ENCODE data around the gene ILKAP.

The ILKAP gene

DNA sequence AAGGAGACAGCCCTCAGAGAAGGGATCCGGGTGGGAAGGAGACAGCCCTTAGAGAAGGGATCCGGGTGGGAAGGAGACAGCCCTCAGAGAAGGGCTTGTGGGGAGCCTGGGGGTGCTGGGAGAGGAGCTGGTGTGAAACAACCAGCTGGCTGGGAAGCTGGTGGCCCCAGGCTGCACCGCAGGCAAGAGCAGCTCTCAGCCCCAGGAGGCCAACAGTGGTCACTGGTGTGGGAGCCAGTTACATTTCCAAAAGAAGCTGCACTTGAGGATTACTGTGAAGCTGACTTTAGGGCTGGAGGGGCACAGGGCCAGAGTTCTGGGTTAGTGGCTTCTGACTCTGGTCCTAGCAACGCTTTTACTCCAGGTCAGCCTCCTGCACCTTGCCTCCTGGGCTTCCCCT is 33.1 kb upstream of the ILKAP start:
- no peak for DNase-seq

- DNase-seq: no peak
These were observed 32.4 kb upstream of the ILKAP start for GRCh38 chr2:238235856-238236255.

DNA sequence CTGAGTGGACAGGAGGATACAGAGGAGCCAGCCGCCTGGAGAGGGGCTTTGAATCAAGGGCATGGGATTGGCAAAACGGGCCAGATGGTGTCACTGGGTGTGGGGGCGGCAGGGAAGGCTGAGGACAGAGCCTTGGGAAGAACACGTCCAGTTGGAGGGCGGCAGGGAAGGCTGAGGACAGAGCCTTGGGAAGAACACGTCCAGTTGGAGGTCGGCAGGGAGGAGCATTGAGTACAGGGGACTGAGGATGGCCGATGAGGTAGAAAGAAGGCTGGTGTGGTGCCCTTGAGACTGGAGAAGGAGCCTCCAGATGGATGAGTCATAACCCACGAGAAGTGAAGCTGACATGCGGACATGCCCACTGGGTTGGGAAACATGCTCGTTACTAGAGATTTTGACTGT is 31.8 kb upstream of the ILKAP start:
- no peak for DNase-seq

DNA sequence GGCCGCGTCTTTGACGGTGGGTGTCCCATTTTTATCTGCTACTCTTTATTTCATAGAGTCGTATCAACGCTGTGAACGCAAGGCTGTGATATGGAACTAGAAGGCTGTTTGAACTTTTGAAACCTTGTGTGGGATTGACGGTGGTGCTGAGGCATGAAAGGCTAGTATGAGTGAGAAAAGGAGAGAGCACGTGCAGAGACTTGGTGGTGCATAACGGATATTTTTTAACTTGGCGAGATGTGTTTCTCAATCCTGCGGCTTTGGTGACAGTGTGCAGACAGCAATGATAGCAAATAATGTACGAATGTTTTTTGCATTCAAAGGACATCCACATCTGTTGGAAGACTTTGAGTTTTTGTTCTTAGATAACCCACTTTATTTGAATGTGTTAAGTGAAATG is 30.1 kb upstream of the ILKAP start:
- DNase-seq: no peak

- DNase-seq: no peak
These were observed 28.3 kb upstream of the ILKAP start for GRCh38 chr2:238231809-238232208.

DNA sequence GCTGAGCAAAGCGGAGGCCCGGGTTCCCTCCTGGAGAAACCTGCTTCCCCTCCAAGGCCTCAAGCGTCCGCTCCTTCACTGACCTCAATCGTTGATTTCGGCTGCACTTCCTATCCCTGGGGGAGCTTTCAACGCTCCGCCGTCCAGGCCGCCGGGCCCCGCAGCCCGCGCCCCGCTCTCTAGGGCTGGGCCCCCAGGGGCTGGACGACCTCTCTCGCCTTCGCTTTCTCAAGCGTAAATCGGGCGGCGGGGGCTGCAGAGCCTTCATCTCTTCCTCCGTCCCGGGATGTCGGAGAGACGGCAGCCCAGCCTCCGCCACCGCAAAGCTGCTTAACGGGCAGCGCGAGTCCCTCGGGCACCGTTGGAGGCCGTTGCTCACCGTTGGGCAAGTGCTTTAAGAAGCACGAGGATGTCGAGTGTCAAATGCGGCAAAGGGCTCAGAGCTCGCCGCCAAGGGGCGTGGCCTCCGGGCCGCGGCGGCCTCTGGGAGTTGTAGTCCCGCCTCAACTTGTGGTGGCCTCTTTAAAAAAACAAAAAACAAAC is 27.8 kb upstream of the ILKAP start:
- DNase-seq: peak; percentile 51

DNA sequence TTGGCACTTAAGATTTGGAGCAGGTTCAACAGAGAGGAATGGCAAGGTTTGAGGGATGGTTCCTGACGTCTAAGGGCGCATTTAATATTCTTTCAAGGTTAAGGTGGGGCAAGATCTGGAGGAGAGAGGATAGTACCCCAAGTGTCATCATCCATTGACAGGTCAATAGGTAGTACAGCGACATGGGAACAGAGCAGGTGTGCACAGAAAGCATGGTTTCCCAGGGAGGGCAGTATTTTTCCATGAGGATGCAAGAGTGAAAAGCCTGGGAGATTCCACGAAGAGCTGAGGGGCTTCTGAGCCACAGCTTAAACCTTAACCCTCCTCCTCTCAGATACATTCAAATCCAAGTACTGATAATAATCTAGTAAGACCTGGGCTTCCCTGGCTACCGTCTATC is 27.2 kb upstream of the ILKAP start:
- DNase-seq: no peak

DNA sequence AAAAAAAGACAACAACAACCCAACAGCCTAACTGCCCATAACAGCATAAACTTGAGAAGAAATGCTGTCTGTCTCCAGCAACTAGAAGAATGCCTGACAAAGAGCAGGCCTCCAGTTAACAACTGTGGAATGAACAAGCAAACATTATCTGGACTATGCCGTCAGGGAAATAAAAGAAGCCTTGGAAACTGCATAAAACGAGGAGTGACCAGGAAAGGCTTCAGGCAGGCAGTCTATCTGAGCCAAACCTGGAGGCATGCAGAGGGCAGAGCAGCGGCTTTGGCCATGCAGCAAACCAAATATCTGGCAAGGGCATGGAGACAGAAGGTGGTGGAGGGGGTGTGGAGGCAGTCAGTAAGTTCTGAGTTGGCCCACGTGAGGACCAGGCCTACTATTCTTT is 25.2 kb upstream of the ILKAP start:
- no peak for DNase-seq

DNA sequence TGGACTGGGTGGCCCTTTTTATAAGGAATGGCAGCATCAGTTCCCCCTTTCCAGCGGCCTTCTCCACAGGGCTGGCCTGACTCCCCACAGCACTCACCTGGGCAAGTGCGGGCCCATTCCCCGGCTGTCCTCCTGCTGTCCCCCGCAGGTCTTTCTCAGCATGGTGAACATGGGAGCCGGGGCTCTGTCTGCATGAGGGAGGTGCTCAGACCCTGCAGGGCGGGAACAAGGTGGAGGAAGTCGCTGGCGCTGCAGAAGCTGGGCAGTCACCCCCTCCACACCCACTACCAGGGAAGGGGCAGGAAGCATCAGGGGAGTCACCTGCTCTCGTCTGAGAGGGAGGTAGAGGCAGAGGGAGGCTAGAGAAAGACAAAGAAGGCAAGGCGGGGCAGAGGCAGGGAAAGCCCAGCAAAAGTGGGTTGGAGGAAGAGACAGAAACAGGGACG is 24.1 kb upstream of the ILKAP start:
- no peak for DNase-seq

DNA sequence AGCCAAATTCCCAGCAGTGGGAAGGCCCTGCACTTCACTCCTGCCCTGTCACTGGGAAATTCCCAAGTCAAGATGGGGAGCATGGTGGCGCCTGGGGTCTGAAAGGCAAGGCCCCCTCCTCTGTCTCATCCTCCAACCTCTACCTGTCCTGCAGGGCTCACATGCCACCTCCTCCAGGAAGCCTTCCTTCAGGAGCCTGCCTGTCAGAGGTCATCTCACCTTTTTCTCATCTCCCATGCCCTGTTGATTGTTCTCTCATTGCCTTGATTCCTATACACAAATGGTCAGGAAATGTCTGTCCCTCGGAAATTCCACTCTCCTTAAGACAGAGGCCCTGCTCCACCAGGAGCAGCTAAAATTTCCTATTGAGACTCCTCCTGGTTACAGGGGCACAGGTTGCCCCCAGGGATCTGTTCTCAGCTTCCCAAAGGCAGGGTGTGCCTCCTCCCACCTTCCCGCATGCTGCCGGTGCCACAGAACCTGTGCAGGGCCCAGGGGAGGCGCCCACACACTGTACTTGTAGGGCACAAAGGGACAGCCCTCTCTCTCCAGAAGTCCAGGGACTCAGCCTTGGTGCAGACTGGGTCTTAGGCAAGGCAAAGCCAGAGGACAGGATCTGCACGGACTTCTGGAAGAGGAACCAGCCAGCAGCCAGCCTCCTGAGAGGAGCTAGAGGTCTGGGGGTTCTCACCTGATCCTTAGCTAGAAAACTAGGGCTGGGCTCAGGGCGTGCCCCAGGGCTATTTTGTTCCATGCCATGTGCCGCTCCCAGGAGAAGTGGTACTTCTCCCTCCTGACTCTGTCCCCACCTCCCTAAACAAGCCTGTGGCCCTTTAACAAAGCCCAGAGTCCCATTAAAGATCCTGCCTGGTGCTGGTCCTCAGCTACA is 23.4 kb upstream of the ILKAP start:
- DNase-seq: no peak

DNA sequence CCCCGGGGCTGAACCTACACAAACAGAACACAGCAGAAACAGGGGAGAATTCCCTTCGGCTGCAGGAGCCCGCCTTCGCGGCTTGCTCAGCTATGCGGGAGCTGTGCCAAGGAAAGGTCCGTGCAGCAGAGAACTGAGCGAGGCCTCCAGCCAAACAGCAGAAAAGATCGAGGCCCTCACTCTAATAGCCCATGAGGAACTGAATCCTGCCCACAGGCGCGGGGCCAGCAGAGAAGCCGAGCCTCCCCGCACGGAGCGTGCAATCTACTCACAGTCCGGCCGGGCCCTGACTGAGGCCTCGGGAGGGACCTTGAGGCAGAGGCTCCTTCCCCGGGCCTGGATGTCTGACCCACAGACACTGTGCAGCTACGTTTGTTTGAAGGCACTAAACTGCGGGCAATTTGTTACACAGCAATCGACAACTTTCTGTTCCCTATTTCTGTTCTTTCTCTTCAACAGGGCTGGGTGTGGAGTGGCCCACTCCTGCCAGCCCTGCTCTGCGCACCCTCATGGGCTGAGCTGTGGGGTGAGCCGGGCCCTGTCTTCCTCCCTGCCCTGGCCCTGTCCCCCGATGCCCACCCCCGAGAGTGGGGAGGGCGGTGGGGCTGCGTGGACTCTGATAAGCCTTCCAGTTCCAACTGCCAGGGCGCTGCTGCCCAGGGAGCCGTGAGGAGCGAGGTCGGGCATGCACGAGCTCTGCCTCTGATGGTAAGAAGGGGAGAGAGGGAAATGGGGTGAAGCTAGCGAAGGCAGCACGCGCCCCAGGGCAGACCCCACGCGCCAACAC is 22.6 kb upstream of the ILKAP start:
- DNase-seq: no peak

- DNase-seq: no peak
These were observed 21.6 kb upstream of the ILKAP start for GRCh38 chr2:238225121-238225520.

- DNase-seq: no peak
These were observed 21.0 kb upstream of the ILKAP start for GRCh38 chr2:238224356-238225035.

DNA sequence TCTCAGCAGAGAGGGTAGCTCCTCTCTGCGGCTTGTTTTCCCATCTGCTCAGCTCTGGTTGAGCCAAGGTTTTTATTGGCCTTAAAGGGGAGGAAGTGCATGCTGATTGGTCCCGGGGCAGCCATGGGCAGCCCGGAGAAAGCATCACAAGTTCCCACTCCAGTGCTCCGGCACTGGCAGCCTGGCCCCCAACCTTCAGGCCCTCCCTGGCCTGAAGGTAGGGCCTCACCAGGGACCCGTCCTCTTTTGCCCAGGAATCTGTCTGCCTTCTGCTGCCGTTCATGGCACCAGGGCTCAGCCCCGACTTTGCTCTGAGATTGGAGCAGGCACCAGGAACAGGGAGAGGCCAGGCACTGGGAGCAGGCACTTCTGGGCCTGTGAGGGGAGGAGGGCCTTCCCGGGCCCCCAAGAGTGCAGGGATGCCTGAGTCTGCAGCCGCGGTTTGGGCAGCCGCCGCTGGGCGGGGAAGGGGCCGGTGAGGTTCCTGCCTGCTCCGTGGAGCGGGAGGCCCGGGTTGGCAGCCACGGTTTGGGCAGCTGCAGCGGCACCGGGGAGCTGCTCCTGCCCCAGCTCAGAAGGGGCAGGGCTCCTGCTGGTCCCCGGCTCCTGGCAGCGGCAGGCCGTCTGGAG is 17.5 kb upstream of the ILKAP start:
- no peak for DNase-seq

DNA sequence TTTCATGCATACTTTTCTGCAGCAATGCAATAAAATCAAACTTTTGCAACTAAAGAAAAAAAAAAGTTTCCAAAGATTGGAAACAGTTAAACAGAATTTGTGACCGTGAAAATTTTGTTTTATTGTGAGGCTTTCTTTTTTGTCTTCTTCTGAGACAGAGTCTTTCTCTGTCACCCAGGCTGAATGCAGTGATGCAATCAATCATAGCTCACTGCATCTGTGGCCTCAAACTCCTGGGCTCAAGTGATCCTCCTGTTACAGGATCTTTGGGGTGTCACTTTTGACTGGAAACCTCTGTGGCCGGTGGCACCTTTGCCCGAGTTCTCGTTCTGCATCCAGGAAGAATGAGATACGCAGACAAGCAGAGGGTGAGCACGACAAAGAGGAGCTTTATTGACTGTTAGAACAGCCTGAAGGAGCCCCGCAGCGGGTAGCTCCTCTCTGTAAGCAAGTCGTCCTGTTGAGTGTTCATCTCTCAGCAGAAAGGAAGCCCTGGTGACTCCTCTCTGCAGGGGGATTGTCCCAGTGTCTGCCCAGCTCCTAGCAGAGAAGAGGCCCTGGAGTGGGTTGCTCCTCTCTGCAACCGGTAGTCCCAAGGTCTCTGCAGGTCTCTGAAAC is 16.9 kb upstream of the ILKAP start:
- no peak for DNase-seq

GRCh38 chr2:238216651-238217184 is 13.2 kb upstream of the ILKAP start:
- DNase-seq: no peak

DNA sequence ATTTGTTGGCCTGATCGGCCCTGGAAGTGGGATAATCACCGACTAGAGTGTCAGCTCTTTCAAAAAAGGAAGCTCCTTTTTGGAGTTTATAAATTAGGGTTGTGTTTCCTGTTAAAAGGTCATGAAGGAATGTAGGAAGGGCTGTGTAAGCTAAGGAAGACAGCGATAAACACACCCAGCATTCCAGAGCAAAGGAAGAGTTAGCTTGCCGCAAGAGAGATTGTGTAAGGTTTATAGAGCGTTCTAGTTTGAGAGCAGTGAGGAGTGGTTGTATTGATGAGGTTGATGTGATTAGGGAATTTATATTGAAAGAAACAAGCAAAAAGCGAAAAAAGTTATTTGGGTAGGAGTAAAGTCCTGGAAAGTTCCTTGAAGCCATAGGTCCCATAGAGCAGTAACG is 3.5 kb upstream of the ILKAP start:
- no peak for DNase-seq

DNA sequence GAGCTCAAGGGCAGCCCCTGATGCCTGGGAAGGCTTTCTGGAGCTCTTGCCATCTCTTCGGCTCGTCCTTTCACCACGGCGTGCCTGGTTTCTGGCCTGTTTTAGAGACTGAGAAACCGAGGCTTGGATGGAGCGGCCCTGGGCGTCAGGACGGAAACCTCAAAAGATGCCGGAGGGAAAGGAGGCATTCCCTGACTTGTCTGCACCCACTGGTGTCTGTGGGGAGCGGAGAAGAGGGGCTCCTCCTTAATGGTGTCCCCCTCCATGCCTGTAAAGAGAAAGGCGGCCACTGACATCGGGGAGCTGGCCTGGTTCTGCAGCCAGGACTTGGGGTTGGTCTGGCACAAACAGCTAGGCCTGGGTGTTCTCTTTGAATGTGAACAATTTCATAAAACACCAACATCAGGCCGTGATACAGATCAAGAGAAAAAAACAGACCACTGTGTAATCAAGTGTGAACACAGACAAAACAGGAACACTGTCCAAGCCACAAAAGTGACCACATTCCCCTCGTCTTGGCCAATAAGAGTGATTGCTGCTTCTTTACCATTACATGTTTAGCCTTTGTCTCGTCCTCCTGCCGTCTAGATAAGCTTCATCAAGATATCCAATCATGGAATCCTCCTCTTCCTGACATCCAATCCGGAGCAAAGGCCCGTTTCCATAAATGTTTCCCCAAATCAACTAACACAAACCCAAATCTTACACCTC is 633 bp upstream of the ILKAP start:
- DNase-seq: no peak

DNA sequence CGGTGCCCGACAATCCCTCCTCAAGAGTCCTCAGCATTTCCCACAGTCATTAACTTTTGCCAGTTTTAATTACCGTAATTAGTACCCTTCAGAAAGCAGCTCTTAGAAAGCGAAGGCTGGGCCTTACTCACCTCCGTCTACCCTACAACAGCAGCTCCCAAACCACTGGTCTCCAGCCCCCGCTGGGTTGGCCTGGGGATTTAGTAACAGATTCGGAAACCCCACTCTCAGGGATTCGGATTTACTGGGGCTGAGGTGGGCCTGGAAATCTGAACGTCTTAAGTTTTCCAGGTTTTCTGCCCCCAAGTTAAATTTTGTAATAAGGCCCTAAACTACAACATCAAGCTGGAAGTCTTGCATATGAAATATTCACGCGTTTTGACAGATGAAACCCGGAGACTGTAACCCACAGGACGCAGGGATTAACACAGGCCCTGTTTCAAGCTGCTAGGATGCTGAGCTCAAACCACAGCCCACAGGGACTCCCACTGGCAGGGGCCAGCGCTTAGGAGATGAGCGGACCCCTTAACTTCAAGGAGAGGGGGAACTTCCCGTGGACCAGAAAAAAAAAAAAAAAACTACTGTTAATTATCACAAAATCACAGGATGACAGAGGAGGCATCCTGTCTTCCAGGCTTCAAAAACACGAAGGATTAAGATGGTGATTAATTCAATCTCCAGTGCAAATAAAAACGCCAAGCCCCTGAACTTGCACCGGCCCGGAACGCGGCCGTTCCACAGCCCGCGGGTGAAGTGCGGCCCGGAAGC is 985 bp downstream of the ILKAP start:
- peak; percentile 8 for DNase-seq

DNA sequence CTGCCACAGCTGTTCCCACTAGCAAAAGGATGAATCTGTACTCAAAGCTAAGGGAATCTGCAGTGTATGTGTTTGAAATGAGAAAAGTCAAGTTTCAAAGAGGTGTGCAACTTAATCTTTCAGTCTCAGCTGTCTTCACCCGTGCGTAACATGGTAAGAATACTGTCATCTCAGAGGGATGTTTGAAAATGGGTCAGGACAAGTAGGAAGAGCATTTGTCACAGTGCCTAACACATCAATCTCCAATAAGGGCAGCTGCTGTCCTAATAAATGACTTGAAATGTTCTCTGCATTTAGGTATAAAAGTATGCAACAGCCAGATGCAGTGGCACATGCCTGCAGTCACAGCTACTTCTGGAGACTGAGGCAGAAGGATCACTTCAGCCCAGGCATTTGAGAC is 13.1 kb downstream of the ILKAP start:
- no peak for DNase-seq

Measured in central memory CD4-positive, alpha-beta T cell (primary cell).